HG02623 (cell line): Measurements from ENCODE around the gene MSANTD7.
"Not testable (repeated sequence)": the region's sequence is repeated elsewhere in the genome, so short reads cannot be mapped to it uniquely, and the experiment has no call there.

Source experiments
- ATAC-seq: cut with Tn5 transposase; IDR thresholded peaks from one replicate; pipeline ENCODE4 v1.9.1; 2021; ENCODE audit warnings: moderate library complexity; ENCODE audit not compliant: unreplicated experiment

Gene MSANTD7

GRCh38 chr10:14837757-14838581, at the start of gene MSANTD7, which contains the start of the genes CDNF and HSPA14:
Gene MSANTD7, plus strand, starts transcription at chr10:14838306. Its CDS starts 3,979 bp downstream, at chr10:14842285.
Gene CDNF, minus strand, starts transcription at chr10:14838037. Its CDS starts 91 bp downstream, at chr10:14837946.
Gene HSPA14, plus strand, starts transcription at chr10:14838306. Its CDS starts 97 bp downstream, at chr10:14838403.
- ATAC-seq, result peak; percentile 95

GRCh38 chr10:14798636-14799035, 39.5 kb upstream of the MSANTD7 start:
- no peak for ATAC-seq

- ATAC-seq, result no peak
These were observed 37.7 kb upstream of the MSANTD7 start for GRCh38 chr10:14800397-14800796.

GRCh38 chr10:14801723-14802122, 36.4 kb upstream of the MSANTD7 start:
- ATAC-seq, result no peak

GRCh38 chr10:14803827-14804226, 34.3 kb upstream of the MSANTD7 start:
- ATAC-seq, result no peak

GRCh38 chr10:14806318-14806717, 31.8 kb upstream of the MSANTD7 start:
- no peak for ATAC-seq

GRCh38 chr10:14810969-14811953, 26.8 kb upstream of the MSANTD7 start:
- ATAC-seq, result no peak

- no peak for ATAC-seq
These were observed 25.8 kb upstream of the MSANTD7 start for GRCh38 chr10:14812271-14812670.

- no peak for ATAC-seq
These were observed 22.4 kb upstream of the MSANTD7 start for GRCh38 chr10:14815681-14816080.

GRCh38 chr10:14816717-14817116, 21.4 kb upstream of the MSANTD7 start:
- not testable (repeated sequence) for ATAC-seq

- ATAC-seq, result no peak
These were observed 17.9 kb upstream of the MSANTD7 start for GRCh38 chr10:14820010-14820774.

GRCh38 chr10:14820775-14821154, 17.3 kb upstream of the MSANTD7 start:
- ATAC-seq, result no peak

- ATAC-seq, result no peak
These were observed 16.3 kb upstream of the MSANTD7 start for GRCh38 chr10:14821635-14822375.

GRCh38 chr10:14822879-14823755, 15.0 kb upstream of the MSANTD7 start:
- ATAC-seq, result no peak

GRCh38 chr10:14823966-14824365, 14.1 kb upstream of the MSANTD7 start:
- no peak for ATAC-seq

- no peak for ATAC-seq
These were observed 11.9 kb upstream of the MSANTD7 start for GRCh38 chr10:14826076-14826829.

- no peak for ATAC-seq
These were observed 5.0 kb upstream of the MSANTD7 start for GRCh38 chr10:14833106-14833505.

- no peak for ATAC-seq
These were observed 1.9 kb upstream of the MSANTD7 start for GRCh38 chr10:14836208-14836607.
